Endothelial cell of umbilical vein (primary cell): ENCODE data around the gene ATP5PB. TPM values are rescaled to one million over a fixed set of nuclear protein-coding genes. Genes with fewer than 3 reads are reported as not detected.

Source experiments
- BruUV-seq: library from RNA; stranded (reverse); fragments of 400-500 nt; replicated peaks from 2 replicates; lab custom pipeline; 2021; lab: Mats Ljungman, UMichigan
- CTCF ChIA-PET: fragments of 300-600, 350-600 bp; sonication (Branson Sonifier 250); formaldehyde crosslinking; loops from one replicate; lab custom pipeline; 2021; ENCODE audit warnings: antibody characterized with exemption, inconsistent platforms; lab: Charles Lee
- POLR2A ChIA-PET: fragments of 300-600, 350-600 bp; sonication (Branson Sonifier 250); formaldehyde crosslinking; loops from one replicate; lab custom pipeline; 2021; ENCODE audit warnings: antibody characterized with exemption, inconsistent platforms; lab: Charles Lee
- DNase-seq: peaks from one replicate; pipeline ENCODE4 v3.0.0-alpha.2; 2011; ENCODE audit warnings: low read depth, low spot score
- FAIRE-seq: peaks from 2 replicates; lab custom pipeline; 2011; peaks lifted over from hg19 to GRCh38; lab: Jason Lieb, UNC
- H2AFZ ChIP-seq: 2 replicates; pipeline ENCODE4 v1.6.0; 2012; ENCODE audit warnings: low read depth, low read length, control low read depth, inconsistent platforms
- H3K27ac ChIP-seq: 2 replicates; pipeline ENCODE4 v1.5.1; 2011; ENCODE audit warnings: low read depth, mild to moderate bottlenecking, control low read depth, low read length, moderate library complexity; ENCODE audit not compliant: insufficient read depth
- H3K27me3 ChIP-seq, 2 experiments: 2 replicates each; pipeline versions ENCODE4 v1.6.0 to v1.6.1; 2011; ENCODE audit warnings: low read length in 2 of 2, mixed read lengths in 1 of 2; ENCODE audit not compliant: control insufficient read depth in 2 of 2, insufficient read depth in 2 of 2
- H3K36me3 ChIP-seq, 2 experiments: 2 replicates in 1 of 2; 3 replicates in 1 of 2; pipeline ENCODE4 v1.5.1; 2011; ENCODE audit warnings: low read length in 2 of 2, mild to moderate bottlenecking in 1 of 2, moderate library complexity in 1 of 2; ENCODE audit not compliant: control insufficient read depth in 2 of 2, insufficient read depth in 2 of 2; ENCODE audit errors: extremely low read depth in 1 of 2
- H3K4me1 ChIP-seq: 3 replicates; pipeline ENCODE4 v1.5.1; 2011; ENCODE audit warnings: mild to moderate bottlenecking, low read length; ENCODE audit not compliant: control insufficient read depth, insufficient read depth; ENCODE audit errors: extremely low read depth
- H3K4me2 ChIP-seq: 2 replicates; pipeline ENCODE4 v1.6.1; 2011; ENCODE audit warnings: low read length, control low read depth, mixed read lengths; ENCODE audit not compliant: insufficient read depth
- H3K4me3 ChIP-seq, 3 experiments: fragments of 200-600 bp in 1 of 3; sonication (generic), shearing (Covaris generic) in 1 of 3; replicated peaks in 1 of 3; 2 replicates each; pipeline ENCODE4 v1.5.1; 2011 to 2016; ENCODE audit warnings: control low read depth in 3 of 3, low read length in 3 of 3, mild to moderate bottlenecking in 2 of 3, inconsistent platforms in 1 of 3, low read depth in 1 of 3, moderate library complexity in 1 of 3; ENCODE audit not compliant: insufficient read depth in 1 of 3
- H3K79me2 ChIP-seq: 2 replicates; pipeline ENCODE4 v1.6.0; 2012; ENCODE audit warnings: low read length, inconsistent platforms; ENCODE audit not compliant: control insufficient read depth, insufficient read depth
- H3K9ac ChIP-seq: replicated peaks from 2 replicates; pipeline ENCODE3; 2011; ENCODE audit warnings: low read length, control low read depth; ENCODE audit not compliant: insufficient read depth; ENCODE audit errors: extremely low read depth
- H3K9me1 ChIP-seq: replicated peaks from 3 replicates; pipeline ENCODE4 v1.6.0; 2011; ENCODE audit warnings: mild to moderate bottlenecking, low read length; ENCODE audit not compliant: control insufficient read depth, insufficient read depth; ENCODE audit errors: extremely low read depth
- H3K9me3 ChIP-seq: replicated peaks from 2 replicates; pipeline ENCODE4 v1.5.1; 2012; ENCODE audit warnings: low read length, inconsistent platforms; ENCODE audit not compliant: control insufficient read depth, insufficient read depth
- H4K20me1 ChIP-seq: replicated peaks from 2 replicates; pipeline ENCODE3; 2011; ENCODE audit warnings: mild to moderate bottlenecking, low read length; ENCODE audit not compliant: control insufficient read depth, insufficient read depth; ENCODE audit errors: extremely low read depth
- CTCF ChIP-seq, 2 donors: IDR thresholded peaks; 1 replicate in 1 of 2; 2 replicates in 1 of 2; pipeline ENCODE4 v1.5.1; 2011; ENCODE audit warnings: low read length in 2 of 2, mild to moderate bottlenecking in 2 of 2, moderate library complexity in 2 of 2, control low read depth in 1 of 2, inconsistent platforms in 1 of 2, low read depth in 1 of 2; ENCODE audit not compliant: insufficient read depth in 1 of 2; ENCODE audit errors: extremely low read depth in 1 of 2
- EZH2 ChIP-seq: IDR thresholded peaks from 2 replicates; pipeline ENCODE4 v1.6.1; 2012; ENCODE audit warnings: borderline replicate concordance, low read depth, mild to moderate bottlenecking, moderate library complexity, low read length, inconsistent platforms; ENCODE audit not compliant: severe bottlenecking
- FOS ChIP-seq: IDR thresholded peaks from 2 replicates; pipeline ENCODE4 v1.6.1; 2011; ENCODE audit warnings: mild to moderate bottlenecking, low read length, moderate library complexity, borderline replicate concordance; ENCODE audit not compliant: insufficient read depth
- GATA2 ChIP-seq: IDR thresholded peaks from 2 replicates; pipeline ENCODE4 v1.7.0; 2011; ENCODE audit warnings: low read depth, mild to moderate bottlenecking, moderate library complexity, mixed read lengths, low read length; ENCODE audit not compliant: insufficient read length, insufficient read depth
- JUN ChIP-seq: IDR thresholded peaks from 2 replicates; pipeline ENCODE4 v1.6.1; 2011; ENCODE audit warnings: borderline replicate concordance, low read depth; ENCODE audit not compliant: insufficient read length, insufficient read depth
- MAX ChIP-seq: IDR thresholded peaks from 2 replicates; pipeline ENCODE4 v1.6.1; 2011; ENCODE audit not compliant: insufficient read depth, insufficient read length
- MYC ChIP-seq: IDR thresholded peaks from one replicate; pipeline ENCODE4 v1.6.1; 2011; ENCODE audit warnings: mild to moderate bottlenecking, low read depth, low read length
- POLR2A ChIP-seq: IDR thresholded peaks from 2 replicates; pipeline ENCODE4 v1.6.1; 2012; ENCODE audit warnings: low read depth, mild to moderate bottlenecking, control low read depth, low read length
- POLR2AphosphoS5 ChIP-seq: IDR thresholded peaks from 2 replicates; pipeline ENCODE4 v1.6.1; 2012; ENCODE audit warnings: low read depth, mild to moderate bottlenecking, control low read depth, low read length, moderate library complexity; ENCODE audit not compliant: insufficient read depth
- dilution Hi-C: fragments of 300-500 bp; cut with MboI; formaldehyde crosslinking; loops from one replicate; pipeline ENCODE4 v1.15.0; 2019; ENCODE audit warnings: low sequenced_read_pairs; ENCODE audit not compliant: extremely low pct_ligation_motif_present
- intact Hi-C: fragments of 100-400 bp; cut with micrococcal nuclease; formaldehyde crosslinking; loops from one replicate; pipeline ENCODE4 v1.10.0; 2022
- polyA plus RNA-seq, 4 experiments: library from polyadenylated mRNA; depleted of rRNA in 3 of 4; stranded (reverse) in 3 of 4; unstranded in 1 of 4; fragments of >200 nt; gene quantifications; 2 replicates each; pipeline versions ENCODE4 v1.2.1 to v1.2.3, GENCODE V29; 2011 to 2012; ENCODE audit warnings: missing spikeins in 1 of 4
- total RNA-seq: library from RNA; stranded (reverse); gene quantifications from 2 replicates; pipeline ENCODE4 v1.2.3, GENCODE V29; 2021

ATP5PB gene
- total and polyA plus RNA-seq, 2 donors (not counting 3 experiments of a cell fraction or from before 2014, with no cell fraction given), result 231 to 244 TPM

- Histone ChIP-seq H3K36me3 (peaks cover 4 to 14% of the 10 kb centered on the region in 2 experiments), H3K4me3 (no peak overlapping the region), H3K27me3 (no peaks in the 10 kb centered on the region), H3K4me2 (peak overlapping the region; percentile 67), H2AFZ (no peak overlapping the region), H4K20me1 (no peaks in the 10 kb centered on the region), H3K79me2 (peaks cover 55% of the 10 kb centered on the region), H3K4me1 (peaks cover 21% of the 10 kb centered on the region), H3K9ac (no peak overlapping the region), H3K9me1 (no peaks in the 10 kb centered on the region), H3K27ac (no peak overlapping the region), H3K9me3 (no peaks in the 10 kb centered on the region)
- intact Hi-C loops, result no loop called here
- dilution Hi-C loops, result no loop called here
- CTCF ChIA-PET, result no interaction called here
- DNase-seq, result no peak
- FAIRE-seq, result no peak
- BruUV-seq, result no TSS peak
- TF ChIP-seq GATA2, result no peak
- TF ChIP-seq MYC, result no peak
- TF ChIP-seq POLR2A, result no peak
- no peak for TF ChIP-seq MAX
- no peak for TF ChIP-seq POLR2AphosphoS5
- no peak for TF ChIP-seq EZH2
- no peak for TF ChIP-seq FOS
- no peak for TF ChIP-seq JUN
- TF ChIP-seq CTCF (IDR thresholded peaks at IDR 0.05; ENCODE audit: extremely low read depth in 1 of 2, insufficient read depth in 1 of 2, low read depth in 1 of 2, low read length in 2 of 2), result no peak
- POLR2A ChIA-PET, result interaction anchor here (1.1 kb wide), 1 partner anchor 9 kb away, joined by 3 read pairs; no protein-coding TSS in a partner anchor
These were observed 2.7 kb upstream of the ATP5PB start for GRCh38 chr1:111446546-111446945.
